AG09309 (cell line): Measurements from ENCODE around the gene CNOT3.
A peak's percentile ranks its signal among the peaks of the same experiment; 100 is the strongest.

ENCODE experiments used
- DNase-seq: peaks from one replicate; pipeline ENCODE4 v3.0.0-alpha.2; 2010; ENCODE audit warnings: low read depth
- H3K4me3 ChIP-seq: 2 replicates; pipeline ENCODE4 v1.5.1; 2011; ENCODE audit warnings: mild to moderate bottlenecking, low read depth, low read length, moderate library complexity; ENCODE audit not compliant: control insufficient read depth
- CTCF ChIP-seq: IDR thresholded peaks from 2 replicates; pipeline ENCODE4 v1.5.1; 2011; ENCODE audit warnings: mild to moderate bottlenecking, low read depth, low read length, inconsistent platforms; ENCODE audit not compliant: insufficient read depth, control insufficient read depth; ENCODE audit errors: missing control alignments

CNOT3 gene

GRCh38 chr19:54108496-54108895 lies 29.1 kb upstream of the CNOT3 start:
- no peak for TF ChIP-seq CTCF
- no peak for DNase-seq
- no peak overlapping the region for H3K4me3 ChIP-seq

GRCh38 chr19:54109651-54110050 lies 27.9 kb upstream of the CNOT3 start:
- DNase-seq = no peak
- TF ChIP-seq CTCF = no peak

GRCh38 chr19:54114340-54115108 lies 23.0 kb upstream of the CNOT3 start:
- no peak for DNase-seq
- peak overlapping the region; percentile 78 for H3K4me3 ChIP-seq
- TF ChIP-seq CTCF = no peak

More at GRCh38 chr19:54109651-54110050, 27.9 kb upstream of the CNOT3 start:
- H3K4me3 ChIP-seq = no peak overlapping the region

GRCh38 chr19:54115109-54116063 lies 22.2 kb upstream of the CNOT3 start, which contains the start of the genes PRPF31 and TFPT:
Gene PRPF31 (plus strand): TSS chr19:54115754. CDS start chr19:54118279, 2,525 bp downstream.
Gene TFPT (minus strand): TSS chr19:54115657. CDS start chr19:54115269, 388 bp downstream.
- peak within 1 kb of the TSS; percentile 78 for H3K4me3 ChIP-seq
- DNase-seq = peak; percentile 92
- TF ChIP-seq CTCF = no peak

GRCh38 chr19:54121259-54121658 lies 16.3 kb upstream of the CNOT3 start:
- no peak for TF ChIP-seq CTCF
- no peak overlapping the region for H3K4me3 ChIP-seq
- DNase-seq = no peak

GRCh38 chr19:54123682-54124081 lies 13.9 kb upstream of the CNOT3 start:
- H3K4me3 ChIP-seq = no peak overlapping the region
- TF ChIP-seq CTCF = no peak
- DNase-seq = no peak
